Activated CD8-positive, alpha-beta memory T cell treated with anti-CD3 and anti-CD28 coated beads, Interleukin-2, amount 50 U/mL, for 1 hour (primary cell): ENCODE measurements around the gene ZP1.
"Not testable (repeated sequence)": the region's sequence is repeated elsewhere in the genome, so short reads cannot be mapped to it uniquely, and the experiment has no call there.

ENCODE experiments used
- DNase-seq: peaks from one replicate; pipeline ENCODE4 v3.0.0-alpha.2; 2020; ENCODE audit errors: extremely low read depth

ZP1 gene

GRCh38 chr11:60866911-60867870 is at the start of gene ZP1:
TSS of gene ZP1 (plus strand) at chr11:60867542. CDS start at chr11:60867562, 20 bp downstream.
- no peak for DNase-seq

GRCh38 chr11:60818057-60818456 is 49.3 kb upstream of the ZP1 start:
- DNase-seq = no peak

- no peak for DNase-seq
These were observed 45.3 kb upstream of the ZP1 start for GRCh38 chr11:60821827-60822599.

GRCh38 chr11:60823745-60824306 is 43.5 kb upstream of the ZP1 start:
- not testable (repeated sequence) for DNase-seq

- no peak for DNase-seq
These were observed 42.2 kb upstream of the ZP1 start for GRCh38 chr11:60825118-60825517.

- DNase-seq = no peak
These were observed 41.6 kb upstream of the ZP1 start for GRCh38 chr11:60825790-60826189.

- no peak for DNase-seq
These were observed 36.7 kb upstream of the ZP1 start for GRCh38 chr11:60830478-60831142.

- peak; percentile 37 for DNase-seq
These were observed 36.2 kb upstream of the ZP1 start for GRCh38 chr11:60831143-60831500.

GRCh38 chr11:60831501-60832079 is 35.8 kb upstream of the ZP1 start:
- no peak for DNase-seq

- no peak for DNase-seq
These were observed 32.4 kb upstream of the ZP1 start for GRCh38 chr11:60834742-60835533.

GRCh38 chr11:60835534-60835846 is 31.9 kb upstream of the ZP1 start:
- no peak for DNase-seq

- no peak for DNase-seq
These were observed 30.4 kb upstream of the ZP1 start for GRCh38 chr11:60836866-60837515.

GRCh38 chr11:60838132-60838531 is 29.2 kb upstream of the ZP1 start:
- DNase-seq = no peak

- no peak for DNase-seq
These were observed 26.6 kb upstream of the ZP1 start for GRCh38 chr11:60840470-60841430.

- DNase-seq = peak; percentile 95
These were observed 25.3 kb upstream of the ZP1 start, which contains the start of gene CCDC86 for GRCh38 chr11:60841797-60842667. TSS of gene CCDC86 (plus strand) at chr11:60842113. CDS start at chr11:60842125, 12 bp downstream.

- no peak for DNase-seq
These were observed 24.4 kb upstream of the ZP1 start for GRCh38 chr11:60842668-60843600.
